AG09309 (cell line): ENCODE data around the gene TEC.

Experiments
- DNase-seq: peaks from one replicate; pipeline ENCODE4 v3.0.0-alpha.2; 2010; ENCODE audit warnings: low read depth
- H3K4me3 ChIP-seq: 2 replicates; pipeline ENCODE4 v1.5.1; 2011; ENCODE audit warnings: mild to moderate bottlenecking, low read depth, low read length, moderate library complexity; ENCODE audit not compliant: control insufficient read depth
- TF ChIP-seq, protein P1 (sequence below): IDR thresholded peaks from 2 replicates; pipeline ENCODE4 v1.5.1; 2011; ENCODE audit warnings: mild to moderate bottlenecking, low read depth, low read length, inconsistent platforms; ENCODE audit not compliant: insufficient read depth, control insufficient read depth; ENCODE audit errors: missing control alignments

TEC gene

DNA sequence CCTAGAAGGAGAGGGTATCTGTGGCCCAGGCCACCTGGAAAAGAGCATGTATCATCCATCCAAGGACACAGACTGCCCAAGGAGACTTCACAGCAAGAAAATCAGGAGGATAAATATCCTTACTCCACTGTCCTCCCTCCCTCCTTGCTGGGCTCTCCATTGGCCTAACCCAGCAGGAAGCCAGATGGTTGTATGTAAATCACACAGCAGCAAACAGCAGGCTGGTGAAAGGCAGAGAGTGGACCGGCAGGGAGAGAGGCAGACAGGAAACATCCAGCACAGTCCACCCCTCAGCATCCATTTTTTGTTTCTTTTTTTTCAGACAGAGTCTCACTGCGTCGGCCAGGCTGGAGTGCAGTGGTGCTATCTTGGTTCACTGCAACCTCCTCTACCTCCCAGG, 153.1 kb downstream of the TEC start:
- H3K4me3 ChIP-seq, result no peak overlapping the region
- DNase-seq, result no peak
- TF ChIP-seq, protein P1, sequence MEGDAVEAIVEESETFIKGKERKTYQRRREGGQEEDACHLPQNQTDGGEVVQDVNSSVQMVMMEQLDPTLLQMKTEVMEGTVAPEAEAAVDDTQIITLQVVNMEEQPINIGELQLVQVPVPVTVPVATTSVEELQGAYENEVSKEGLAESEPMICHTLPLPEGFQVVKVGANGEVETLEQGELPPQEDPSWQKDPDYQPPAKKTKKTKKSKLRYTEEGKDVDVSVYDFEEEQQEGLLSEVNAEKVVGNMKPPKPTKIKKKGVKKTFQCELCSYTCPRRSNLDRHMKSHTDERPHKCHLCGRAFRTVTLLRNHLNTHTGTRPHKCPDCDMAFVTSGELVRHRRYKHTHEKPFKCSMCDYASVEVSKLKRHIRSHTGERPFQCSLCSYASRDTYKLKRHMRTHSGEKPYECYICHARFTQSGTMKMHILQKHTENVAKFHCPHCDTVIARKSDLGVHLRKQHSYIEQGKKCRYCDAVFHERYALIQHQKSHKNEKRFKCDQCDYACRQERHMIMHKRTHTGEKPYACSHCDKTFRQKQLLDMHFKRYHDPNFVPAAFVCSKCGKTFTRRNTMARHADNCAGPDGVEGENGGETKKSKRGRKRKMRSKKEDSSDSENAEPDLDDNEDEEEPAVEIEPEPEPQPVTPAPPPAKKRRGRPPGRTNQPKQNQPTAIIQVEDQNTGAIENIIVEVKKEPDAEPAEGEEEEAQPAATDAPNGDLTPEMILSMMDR, result no peak

DNA sequence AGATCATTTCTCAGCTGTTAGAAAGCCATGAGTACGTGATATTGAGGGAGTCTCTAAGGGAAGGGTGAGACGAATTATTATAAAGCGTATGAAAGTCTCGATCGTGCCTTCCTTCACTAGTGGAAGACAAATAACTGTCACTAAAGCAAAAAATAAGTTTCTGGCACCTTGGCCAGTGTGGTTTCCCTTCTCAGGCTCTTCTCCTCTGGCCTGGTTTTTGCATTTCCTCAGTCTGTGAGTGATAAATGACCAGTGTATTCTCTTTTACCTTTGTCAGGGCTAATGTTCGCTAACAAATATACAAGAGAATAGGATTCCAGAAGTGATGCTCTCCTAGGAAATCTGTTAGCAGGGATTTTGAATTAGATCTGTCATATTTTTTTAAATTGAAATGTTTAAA, 155.2 kb downstream of the TEC start:
- TF ChIP-seq, protein P1, result no peak
- H3K4me3 ChIP-seq, result no peak overlapping the region
- DNase-seq, result no peak

DNA sequence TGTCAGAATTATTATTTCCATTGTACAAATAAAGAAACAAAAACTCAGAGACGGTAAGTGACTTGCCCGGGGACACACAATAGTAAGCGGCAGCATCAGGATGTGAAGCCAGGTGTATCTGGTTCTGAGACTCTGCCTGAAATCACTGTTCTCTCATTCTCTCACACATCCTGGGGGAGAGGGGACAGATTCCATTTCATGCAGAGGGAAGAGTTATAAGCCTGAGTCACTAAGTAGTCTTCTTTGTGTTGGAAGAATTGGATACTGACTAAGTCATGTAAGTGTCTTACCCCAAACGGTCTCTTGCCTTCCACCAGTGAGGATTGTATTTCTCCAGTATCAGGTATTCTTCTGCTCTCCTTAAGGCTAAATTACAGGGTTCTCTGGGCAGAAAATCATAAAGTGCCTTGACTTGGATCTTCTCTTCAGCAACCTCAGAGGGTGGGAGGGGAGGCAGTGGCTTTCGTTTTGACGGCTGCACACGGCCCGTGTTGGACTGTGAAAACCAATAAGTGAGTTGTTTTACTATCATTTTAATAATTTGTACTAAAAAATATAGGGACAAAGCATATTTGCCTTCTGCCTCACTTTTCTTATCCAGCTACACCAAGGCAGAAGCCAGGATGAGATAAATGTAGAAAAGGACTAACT, 157.5 kb downstream of the TEC start:
- TF ChIP-seq, protein P1, result no peak
- H3K4me3 ChIP-seq, result no peak overlapping the region
- DNase-seq, result no peak

DNA sequence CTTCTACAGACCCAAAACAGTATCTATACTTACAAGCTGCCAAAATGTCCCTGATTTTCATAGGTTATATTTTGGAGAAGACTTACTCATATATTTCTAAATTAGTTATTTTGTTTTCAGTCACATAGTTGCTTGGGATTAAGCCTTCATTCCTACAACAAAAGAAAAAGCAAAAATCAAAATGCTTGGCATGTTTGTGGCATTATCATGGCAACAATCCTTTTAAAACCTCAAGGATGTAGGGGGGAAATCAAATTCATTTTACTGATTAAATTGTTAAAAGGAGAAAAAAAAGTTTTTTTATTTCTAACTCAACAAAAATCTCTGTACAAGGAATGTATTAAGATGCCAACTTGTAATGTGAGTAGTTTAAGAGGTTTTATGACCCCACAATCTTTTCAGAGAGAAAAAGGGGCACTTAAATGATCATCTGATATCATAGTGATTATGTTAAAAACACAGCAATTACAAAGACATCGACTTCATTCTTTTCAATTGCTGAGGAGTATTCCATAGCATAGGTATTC, 159.1 kb downstream of the TEC start:
- TF ChIP-seq, protein P1, result no peak
- DNase-seq, result no peak
- no peak overlapping the region for H3K4me3 ChIP-seq

DNA sequence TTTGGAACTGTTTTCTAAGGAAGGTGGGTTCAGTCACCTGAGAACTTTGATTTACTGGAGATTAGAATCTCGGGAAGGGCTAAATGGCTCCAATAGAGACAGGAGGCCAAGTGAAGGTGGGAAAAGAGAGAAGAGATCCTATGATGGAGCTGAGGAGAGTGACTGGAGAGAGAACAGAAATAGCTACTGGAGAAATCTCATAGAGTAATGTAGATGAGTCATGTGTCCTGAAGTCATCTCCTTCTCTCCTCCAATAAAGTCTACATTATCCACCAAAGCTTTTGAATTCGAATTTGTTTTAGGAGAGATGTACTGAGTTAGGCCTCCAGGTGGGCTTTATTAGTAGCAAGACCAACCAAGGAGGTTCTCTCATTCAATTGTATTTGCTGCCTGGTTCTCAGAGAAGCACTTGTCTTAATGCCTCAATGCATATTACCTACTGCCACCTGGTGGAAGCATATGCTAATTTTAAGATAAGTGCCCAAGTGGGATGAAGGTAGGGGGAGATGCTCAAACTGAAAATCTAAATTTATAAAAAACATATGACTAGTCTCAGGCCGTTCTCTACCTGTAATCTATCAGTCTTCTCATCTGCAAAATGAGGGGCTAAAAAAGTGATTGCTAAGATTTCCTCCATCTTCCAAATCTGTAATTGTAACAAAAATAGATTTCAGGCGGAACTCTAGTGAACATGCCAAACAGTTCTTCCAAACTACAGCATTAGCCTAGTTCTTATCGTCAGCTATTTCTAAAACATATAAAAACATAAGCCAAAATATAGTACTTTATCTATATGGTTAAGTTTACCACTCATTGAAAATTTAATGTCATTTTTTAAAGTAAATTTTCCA, 160.0 kb downstream of the TEC start:
- no peak overlapping the region for H3K4me3 ChIP-seq
- DNase-seq, result no peak
- TF ChIP-seq, protein P1, result peak; percentile 61

DNA sequence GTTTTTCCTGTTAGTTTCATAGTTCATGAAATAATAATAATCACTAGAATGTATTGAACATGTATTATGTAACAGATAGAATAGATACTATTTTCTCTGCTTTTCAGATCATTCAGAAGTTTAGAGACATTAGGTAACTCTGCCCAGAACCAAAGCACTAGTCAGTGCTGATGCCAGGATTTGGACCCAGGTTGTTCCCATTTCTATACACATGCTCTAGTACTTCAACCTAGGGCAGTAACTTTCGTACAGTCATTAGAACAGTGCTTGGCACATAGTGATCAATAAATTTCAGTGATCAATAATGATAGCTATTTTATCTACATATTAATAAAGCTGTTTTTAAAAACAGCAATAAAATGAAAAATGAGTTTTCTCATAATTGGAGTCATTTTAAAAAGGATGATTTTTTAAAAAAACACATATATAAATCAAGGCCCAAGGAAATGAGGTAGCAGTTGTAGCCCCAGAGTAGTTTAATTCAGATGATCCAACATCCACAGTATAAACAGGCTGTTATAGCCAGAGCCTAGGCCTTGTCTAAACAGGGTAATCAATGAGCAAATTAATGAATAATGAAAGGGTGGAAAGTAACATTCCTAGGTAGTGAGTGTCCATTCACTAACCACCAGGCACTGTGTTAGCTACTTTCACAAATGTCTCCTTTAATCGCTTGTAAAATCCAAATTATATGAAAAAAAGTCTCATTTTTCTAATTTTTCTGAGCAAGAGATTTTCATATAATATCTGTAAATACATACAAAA, 161.1 kb downstream of the TEC start:
- H3K4me3 ChIP-seq, result no peak overlapping the region
- TF ChIP-seq, protein P1, result no peak
- no peak for DNase-seq
